ENCODE measurements around the gene ENDOU. TPM values are rescaled to one million over a fixed set of nuclear protein-coding genes. Genes with fewer than 3 reads are reported as not detected.

The ENDOU gene
- total RNA-seq, 1 experiment from 2014 or later = not detected

- ATAC-seq = peak; percentile 25; the same call in 1 of the 2 replicates
Measured at GRCh38 chr12:47741340-47741703, 16.0 kb upstream of the ENDOU start.

GRCh38 chr12:47740606-47741339 lies 15.5 kb upstream of the ENDOU start:
- H3K9me2 ChIP-seq (replicated peaks; ENCODE audit: low read length) = no peaks in the 10 kb centered on the region
- no peaks in the 10 kb centered on the region for H3K27me3 ChIP-seq (ENCODE audit: low read length)
- H3K9ac ChIP-seq (ENCODE audit: low read length) = no peak overlapping the region
- H3K36me3 ChIP-seq (ENCODE audit: low read depth, low read length) = no peaks in the 10 kb centered on the region
- ChIA-PET CTCF (interaction anchor here (0.6 to 1.8 kb wide), 4 partner anchors 29 to 98 kb away, joined by 3 to 9 read pairs (median 6); no protein-coding TSS in a partner anchor), POLR2A (ENCODE audit: unreplicated experiment) (interaction anchor here (0.6 to 1.2 kb wide), 2 partner anchors 35 to 41 kb away, joined by 4 read pairs; no protein-coding TSS in a partner anchor)
- no TSS peak for BruUV-seq (replicated peaks)
- H3K9me3 ChIP-seq (ENCODE audit: low read length) = no peaks in the 10 kb centered on the region
- TF ChIP-seq EZH2 (IDR thresholded peaks at IDR 0.05; ENCODE audit: low read length, unreplicated experiment) (no peak), CTCF (conservative IDR thresholded peaks at IDR 0.05; ENCODE audit: low read depth, low read length) (no peak), EZH2phosphoT487 (IDR thresholded peaks at IDR 0.05; ENCODE audit: borderline replicate concordance, low read length) (no peak)
- DNase-seq (no peak), ATAC-seq (no peak)
- H3K4me2 ChIP-seq (ENCODE audit: low read length) = no peak overlapping the region
- H3K4me3 ChIP-seq (ENCODE audit: low read length) = no peak overlapping the region
- intact Hi-C loops (cut with micrococcal nuclease) = no loop called here
- H3K4me1 ChIP-seq (ENCODE audit: insufficient read depth, low read length) = peaks cover 13% of the 10 kb centered on the region; the same call in 1 of the 2 replicates
- H3K79me2 ChIP-seq (ENCODE audit: low read length) = no peaks in the 10 kb centered on the region
- H2AFZ ChIP-seq (ENCODE audit: low read length) = no peak overlapping the region
- H3K27ac ChIP-seq (ENCODE audit: low read length) = no peak overlapping the region
- H3F3A ChIP-seq (ENCODE audit: low read length, unreplicated experiment) = no peaks in the 10 kb centered on the region
- no peaks in the 10 kb centered on the region for H4K20me1 ChIP-seq (ENCODE audit: low read length)

More at GRCh38 chr12:47741340-47741703, 16.0 kb upstream of the ENDOU start:
- BruUV-seq (replicated peaks) = no TSS peak
- intact Hi-C loops (cut with micrococcal nuclease) = no loop called here
- ChIA-PET POLR2A (ENCODE audit: unreplicated experiment) (interaction anchor here (0.6 to 1.2 kb wide), 2 partner anchors 35 to 41 kb away, joined by 4 read pairs; no protein-coding TSS in a partner anchor), CTCF (interaction anchor here (0.7 to 1.8 kb wide), 4 partner anchors 27 to 97 kb away, joined by 4 to 9 read pairs (median 6); no protein-coding TSS in a partner anchor)
- no peak overlapping the region for H3K27ac ChIP-seq (ENCODE audit: low read length)
- no peaks in the 10 kb centered on the region for H3K27me3 ChIP-seq (ENCODE audit: low read length)
- peaks cover 13% of the 10 kb centered on the region; the same call in 1 of the 2 replicates for H3K4me1 ChIP-seq (ENCODE audit: insufficient read depth, low read length)
- H3K79me2 ChIP-seq (ENCODE audit: low read length) = no peaks in the 10 kb centered on the region
- H3K4me2 ChIP-seq (ENCODE audit: low read length) = no peak overlapping the region
- no peaks in the 10 kb centered on the region for H3K9me3 ChIP-seq (ENCODE audit: low read length)
- no peaks in the 10 kb centered on the region for H3K9me2 ChIP-seq (replicated peaks; ENCODE audit: low read length)
- H3F3A ChIP-seq (ENCODE audit: low read length, unreplicated experiment) = no peaks in the 10 kb centered on the region
- DNase-seq = peak; percentile 72
- TF ChIP-seq EZH2 (IDR thresholded peaks at IDR 0.05; ENCODE audit: low read length, unreplicated experiment) (no peak), CTCF (conservative IDR thresholded peaks at IDR 0.05; ENCODE audit: low read depth, low read length) (no peak), EZH2phosphoT487 (IDR thresholded peaks at IDR 0.05; ENCODE audit: borderline replicate concordance, low read length) (no peak)
- no peaks in the 10 kb centered on the region for H3K36me3 ChIP-seq (ENCODE audit: low read depth, low read length)
- H3K9ac ChIP-seq (ENCODE audit: low read length) = no peak overlapping the region
- no peak overlapping the region for H3K4me3 ChIP-seq (ENCODE audit: low read length)
- H2AFZ ChIP-seq (ENCODE audit: low read length) = no peak overlapping the region
- H4K20me1 ChIP-seq (ENCODE audit: low read length) = no peaks in the 10 kb centered on the region

GRCh38 chr12:47739979-47740378 lies 14.7 kb upstream of the ENDOU start:
- DNase-seq = no peak
- intact Hi-C loops (cut with micrococcal nuclease) = no loop called here
- Histone ChIP-seq H3K79me2 (ENCODE audit: low read length) (no peaks in the 10 kb centered on the region), H2AFZ (ENCODE audit: low read length) (no peak overlapping the region), H3F3A (ENCODE audit: low read length, unreplicated experiment) (no peaks in the 10 kb centered on the region), H3K27ac (ENCODE audit: low read length) (no peak overlapping the region), H3K4me3 (ENCODE audit: low read length) (no peak overlapping the region), H3K9me2 (replicated peaks; ENCODE audit: low read length) (no peaks in the 10 kb centered on the region), H3K4me1 (ENCODE audit: insufficient read depth, low read length) (peaks cover 13% of the 10 kb centered on the region; the same call in 1 of the 2 replicates), H4K20me1 (ENCODE audit: low read length) (no peaks in the 10 kb centered on the region), H3K4me2 (ENCODE audit: low read length) (no peak overlapping the region), H3K36me3 (ENCODE audit: low read depth, low read length) (no peaks in the 10 kb centered on the region), H3K9ac (ENCODE audit: low read length) (no peak overlapping the region), H3K27me3 (ENCODE audit: low read length) (no peaks in the 10 kb centered on the region), H3K9me3 (ENCODE audit: low read length) (no peaks in the 10 kb centered on the region)
- BruUV-seq (replicated peaks) = no TSS peak
- ATAC-seq = no peak
- POLR2A ChIA-PET (ENCODE audit: unreplicated experiment) = no interaction called here
- CTCF ChIA-PET = interaction anchor here (0.5 to 1.8 kb wide), 3 partner anchors 38 to 99 kb away, joined by 3 to 5 read pairs (median 4); no protein-coding TSS in a partner anchor
- TF ChIP-seq EZH2phosphoT487 (IDR thresholded peaks at IDR 0.05; ENCODE audit: borderline replicate concordance, low read length) (no peak), CTCF (conservative IDR thresholded peaks at IDR 0.05; ENCODE audit: low read depth, low read length) (no peak), EZH2 (IDR thresholded peaks at IDR 0.05; ENCODE audit: low read length, unreplicated experiment) (no peak)

Data from PC-3 (cell line).